Activated T-cell treated with anti-CD3 and anti-CD28 coated beads for 1 hour (primary cell): ENCODE data around the gene ITLN1.
"Not testable (repeated sequence)": the region's sequence is repeated elsewhere in the genome, so short reads cannot be mapped to it uniquely, and the experiment has no call there.

Experiments used
- DNase-seq: peaks from one replicate; pipeline ENCODE4 v3.0.0-alpha.2; 2020; ENCODE audit warnings: low read depth

Gene ITLN1

DNA sequence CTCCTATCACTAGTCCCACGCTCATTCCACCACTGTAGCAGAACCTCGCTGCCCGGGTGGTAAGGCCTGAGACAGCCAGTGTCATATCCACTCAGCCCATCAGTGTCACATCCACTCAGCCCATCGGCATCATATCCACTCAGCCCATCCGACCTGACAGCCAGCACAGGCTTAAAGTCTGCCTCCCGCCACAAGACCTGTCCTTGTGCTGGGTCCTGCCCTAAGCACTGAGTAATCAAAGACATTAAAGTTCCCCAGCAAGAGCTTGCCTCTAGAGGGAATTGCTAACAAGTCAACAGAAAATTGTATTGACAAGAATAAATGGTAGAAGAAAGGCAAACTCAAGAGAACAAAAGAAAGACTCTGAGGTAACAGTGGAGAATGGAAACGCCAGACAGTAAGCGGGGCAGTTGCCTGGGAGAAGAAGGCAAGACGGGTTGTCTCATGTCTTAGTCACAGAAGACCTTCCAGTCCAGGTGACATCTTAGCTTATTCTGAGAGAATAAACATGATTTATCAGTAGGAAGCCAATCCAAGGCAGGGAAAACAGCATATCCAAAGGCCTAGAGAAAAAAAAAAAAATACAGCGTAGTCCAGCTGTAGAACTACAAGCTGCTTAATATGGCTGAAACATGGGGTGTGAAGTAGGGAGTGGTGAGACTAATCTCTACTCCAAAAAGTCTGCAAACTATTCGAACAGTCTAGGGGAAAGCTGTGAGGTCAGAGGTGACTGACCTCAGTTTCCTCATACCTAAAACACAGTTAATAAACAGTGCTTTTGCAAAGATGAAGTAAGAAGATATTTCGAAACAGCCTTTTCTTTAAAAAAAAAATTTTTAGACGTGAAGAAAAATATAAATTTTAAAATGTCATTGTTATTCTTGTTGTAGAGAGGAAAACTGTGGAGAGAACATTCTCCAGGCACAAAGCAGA is 1.1 kb downstream of the ITLN1 start:
- DNase-seq, result no peak

DNA sequence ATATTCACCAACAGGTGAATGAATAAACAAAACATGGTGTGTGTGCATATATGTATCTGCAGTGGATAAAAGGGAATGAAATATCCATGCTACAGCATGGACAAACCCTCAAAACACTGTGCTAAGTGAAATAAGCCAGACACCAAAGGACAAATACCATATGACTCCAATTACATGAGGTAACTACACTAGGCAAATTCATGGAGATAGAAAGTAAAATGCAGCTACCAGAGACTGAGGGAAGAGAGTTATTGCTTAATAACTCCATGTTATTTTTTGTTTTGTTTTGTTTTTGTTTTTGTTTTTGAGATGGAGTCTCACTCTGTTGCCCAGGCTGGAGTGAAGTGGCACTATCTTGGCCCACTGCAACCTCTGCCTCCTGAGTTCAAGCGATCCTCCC is 2.4 kb downstream of the ITLN1 start:
- no peak for DNase-seq

GRCh38 chr1:160881264-160881663 is 3.7 kb downstream of the ITLN1 start:
- DNase-seq, result not testable (repeated sequence)

DNA sequence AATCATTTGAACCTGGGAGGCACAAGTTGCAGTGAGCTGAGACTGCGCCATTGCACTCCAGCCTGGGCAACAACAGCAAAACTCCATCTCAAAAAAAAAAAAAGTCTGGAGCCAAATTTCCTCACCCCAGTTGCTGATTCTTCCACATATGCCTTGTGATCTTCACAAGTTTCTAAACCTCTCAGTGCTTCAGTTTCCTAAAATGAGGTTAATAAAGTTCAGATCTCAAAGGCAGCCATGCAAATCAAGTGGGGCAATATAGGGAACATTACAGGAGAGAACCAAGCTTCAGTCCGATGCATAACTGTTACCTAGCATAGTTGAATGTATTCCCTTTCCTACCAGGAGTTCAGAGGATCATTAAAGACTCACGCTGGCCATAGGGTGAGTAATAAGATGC is 4.8 kb downstream of the ITLN1 start:
- no peak for DNase-seq

- no peak for DNase-seq
Measured at GRCh38 chr1:160879056-160879455, 5.9 kb downstream of the ITLN1 start.

DNA sequence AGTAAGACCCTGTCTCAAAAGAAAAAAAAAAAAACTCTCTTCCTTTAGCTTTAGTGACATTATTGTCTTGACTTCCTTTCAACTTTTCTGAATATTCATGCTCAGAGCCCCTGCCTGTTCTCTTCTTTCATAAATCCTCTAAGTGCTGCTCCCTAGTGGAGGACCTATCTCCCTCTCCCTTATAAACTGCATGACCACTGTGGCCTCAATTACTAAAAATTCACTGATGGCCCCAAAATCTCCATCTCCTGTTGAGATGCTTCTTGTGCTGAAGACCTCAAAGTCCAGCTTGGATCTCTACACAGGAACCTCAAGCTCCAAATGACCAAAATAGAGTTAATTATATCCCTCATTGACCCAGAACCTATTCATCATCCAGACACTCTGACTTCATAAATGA is 7.8 kb downstream of the ITLN1 start:
- no peak for DNase-seq

GRCh38 chr1:160876311-160876710 is 8.7 kb downstream of the ITLN1 start:
- DNase-seq, result no peak

DNA sequence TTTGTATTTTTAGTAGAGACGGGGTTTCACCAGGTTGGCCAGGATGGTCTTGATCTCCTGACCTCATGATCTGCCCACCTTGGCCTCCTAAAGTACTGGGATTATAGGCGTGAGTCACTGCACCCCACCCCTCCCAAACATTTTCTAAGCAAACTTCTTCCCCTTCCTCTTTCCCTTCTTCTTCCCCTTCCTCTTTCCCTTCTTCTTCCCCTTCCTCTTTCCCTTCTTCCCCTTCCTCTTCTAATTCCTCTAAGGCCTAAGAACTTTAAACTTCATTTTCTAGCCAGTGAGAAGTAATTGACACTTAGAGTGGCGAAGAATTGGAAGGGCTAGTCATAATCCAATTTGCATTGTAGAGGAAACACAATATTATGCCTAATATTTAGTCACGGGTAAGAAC is 9.4 kb downstream of the ITLN1 start:
- DNase-seq, result not testable (repeated sequence)

DNA sequence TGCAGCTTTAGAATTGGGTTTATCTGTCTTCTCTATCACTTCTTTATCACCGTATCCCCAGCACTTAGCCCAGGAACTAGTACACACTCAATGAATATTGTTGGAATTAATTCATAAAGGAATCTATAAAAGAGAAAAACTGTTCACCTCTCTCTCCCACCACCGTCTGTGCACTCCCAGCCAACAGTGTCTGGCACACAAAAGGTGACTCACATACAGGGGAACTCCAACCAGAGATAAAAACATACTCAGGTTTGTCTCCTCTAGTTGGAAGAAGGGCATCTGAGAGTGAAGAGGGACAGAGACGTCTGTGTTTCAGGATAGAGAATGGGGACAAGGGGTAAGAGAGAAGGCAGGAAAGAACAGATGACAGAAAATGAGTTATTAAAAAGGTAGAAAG is 10.0 kb downstream of the ITLN1 start:
- no peak for DNase-seq

DNA sequence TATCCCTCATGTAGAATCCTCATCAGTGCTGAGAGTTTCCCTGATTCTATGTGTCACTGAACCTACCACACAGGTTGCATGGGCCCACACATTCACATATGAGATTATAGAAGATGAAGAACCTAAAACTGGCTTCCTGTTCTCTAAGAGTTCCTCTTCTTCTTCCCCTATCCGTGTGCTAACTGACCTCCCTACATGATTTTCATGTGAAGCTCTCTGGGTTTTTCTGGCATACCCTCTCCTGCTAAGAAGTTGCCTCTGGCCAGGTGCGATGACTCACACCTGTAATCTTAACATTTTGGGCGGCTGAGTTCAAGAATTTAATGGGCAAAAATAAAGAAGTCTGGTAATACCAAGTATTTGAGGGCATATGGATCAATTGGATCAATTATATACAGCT is 16.8 kb downstream of the ITLN1 start:
- no peak for DNase-seq

- DNase-seq, result not testable (repeated sequence)
Measured at GRCh38 chr1:160867651-160868050, 17.3 kb downstream of the ITLN1 start.

DNA sequence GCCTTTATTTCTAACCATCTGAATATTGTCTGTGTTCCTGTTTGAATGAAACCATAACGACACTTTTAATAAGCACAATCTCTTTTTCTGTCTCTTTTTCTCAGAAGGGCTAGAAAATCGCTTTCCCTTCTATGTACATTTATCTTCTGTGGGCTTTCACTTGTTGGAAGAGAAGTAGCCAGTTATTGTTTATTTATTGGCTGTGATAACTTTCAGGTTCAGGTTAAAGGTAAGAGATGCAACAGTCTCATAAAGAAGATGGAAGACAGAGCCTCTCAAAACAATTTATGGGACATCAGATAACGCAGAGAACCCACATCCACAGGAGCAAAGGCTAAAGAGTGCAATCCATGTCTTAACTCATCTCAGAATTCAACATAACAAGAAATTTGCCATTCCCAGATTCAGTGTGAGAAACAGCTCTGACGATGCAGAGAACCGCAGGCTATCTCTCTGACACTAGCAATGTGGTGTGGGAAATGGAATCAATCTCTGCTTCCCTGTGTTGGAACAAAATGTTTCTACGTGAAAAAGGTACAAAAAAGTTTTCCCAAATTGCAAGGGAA is 18.2 kb downstream of the ITLN1 start:
- DNase-seq, result no peak

DNA sequence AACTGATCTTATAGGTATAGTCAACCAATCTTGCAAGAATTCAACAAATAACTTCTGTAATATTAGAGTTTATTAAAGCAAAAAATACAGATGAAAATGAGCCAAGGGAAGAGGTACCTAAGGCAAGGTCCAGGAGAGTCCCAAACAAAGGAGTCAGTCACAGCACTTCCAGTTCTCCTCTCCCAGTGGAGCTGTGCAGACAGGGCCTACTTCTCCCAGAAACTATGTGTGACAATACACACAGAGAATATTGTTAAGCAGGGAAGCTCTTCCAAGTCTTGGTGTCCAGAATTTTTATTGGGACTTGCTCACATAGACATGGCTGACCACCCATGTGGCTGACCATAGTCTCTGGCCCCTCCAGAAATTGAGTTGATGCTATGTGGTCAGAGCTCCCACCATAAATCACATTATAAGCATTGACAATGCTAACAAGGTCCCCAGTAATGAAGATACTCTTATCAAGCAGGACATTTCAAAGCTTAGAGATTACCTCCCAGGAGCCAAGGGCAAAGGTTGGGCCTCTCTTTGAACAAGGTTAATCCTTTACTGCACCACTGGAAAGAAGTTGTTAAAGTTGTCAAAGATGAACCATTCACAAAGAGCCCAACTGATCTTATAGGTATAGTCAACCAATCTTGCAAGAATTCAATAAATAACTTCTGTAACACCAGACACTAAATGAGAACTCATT is 18.8 kb downstream of the ITLN1 start:
- no peak for DNase-seq

DNA sequence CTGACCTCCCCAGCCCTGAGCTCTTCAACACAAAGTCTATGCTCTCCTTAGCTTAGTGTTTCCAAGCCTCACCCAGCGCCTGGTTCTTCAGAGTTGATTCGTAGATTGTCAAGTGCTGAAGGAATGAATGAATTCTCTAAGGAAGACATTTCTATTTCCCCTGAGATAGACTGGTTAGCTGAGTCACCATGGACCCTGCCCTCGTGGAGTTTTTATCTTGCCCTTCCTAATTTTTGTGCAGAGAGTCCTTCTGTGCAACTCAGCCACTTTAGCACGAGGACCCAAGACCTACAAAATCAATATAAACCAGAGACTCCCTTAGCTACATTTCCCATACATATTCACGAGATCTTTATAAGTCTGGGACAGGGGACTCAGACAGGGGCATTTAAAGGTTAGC is 19.6 kb downstream of the ITLN1 start:
- no peak for DNase-seq

DNA sequence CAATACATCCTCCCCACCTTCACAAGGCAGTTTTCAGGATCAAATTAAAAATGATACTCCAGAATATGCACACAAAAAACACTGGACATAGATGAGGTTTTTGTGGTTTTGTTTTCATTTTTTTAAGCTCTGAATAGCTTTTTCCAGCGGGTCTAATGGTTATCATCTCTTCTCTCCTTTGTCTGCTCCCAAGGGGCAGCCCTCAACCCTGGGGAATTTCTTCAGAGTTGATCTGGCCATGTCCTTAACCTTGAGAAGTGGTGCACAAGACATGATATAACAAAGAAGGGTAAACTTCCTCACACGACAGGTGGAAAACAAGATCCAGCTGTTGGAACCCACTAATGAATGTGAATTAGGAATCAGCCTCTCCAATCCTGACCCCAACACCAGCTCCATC is 20.8 kb downstream of the ITLN1 start:
- no peak for DNase-seq

GRCh38 chr1:160863774-160864131 is 21.2 kb downstream of the ITLN1 start:
- DNase-seq, result no peak

- DNase-seq, result no peak
Measured at GRCh38 chr1:160863061-160863773, 21.8 kb downstream of the ITLN1 start.

DNA sequence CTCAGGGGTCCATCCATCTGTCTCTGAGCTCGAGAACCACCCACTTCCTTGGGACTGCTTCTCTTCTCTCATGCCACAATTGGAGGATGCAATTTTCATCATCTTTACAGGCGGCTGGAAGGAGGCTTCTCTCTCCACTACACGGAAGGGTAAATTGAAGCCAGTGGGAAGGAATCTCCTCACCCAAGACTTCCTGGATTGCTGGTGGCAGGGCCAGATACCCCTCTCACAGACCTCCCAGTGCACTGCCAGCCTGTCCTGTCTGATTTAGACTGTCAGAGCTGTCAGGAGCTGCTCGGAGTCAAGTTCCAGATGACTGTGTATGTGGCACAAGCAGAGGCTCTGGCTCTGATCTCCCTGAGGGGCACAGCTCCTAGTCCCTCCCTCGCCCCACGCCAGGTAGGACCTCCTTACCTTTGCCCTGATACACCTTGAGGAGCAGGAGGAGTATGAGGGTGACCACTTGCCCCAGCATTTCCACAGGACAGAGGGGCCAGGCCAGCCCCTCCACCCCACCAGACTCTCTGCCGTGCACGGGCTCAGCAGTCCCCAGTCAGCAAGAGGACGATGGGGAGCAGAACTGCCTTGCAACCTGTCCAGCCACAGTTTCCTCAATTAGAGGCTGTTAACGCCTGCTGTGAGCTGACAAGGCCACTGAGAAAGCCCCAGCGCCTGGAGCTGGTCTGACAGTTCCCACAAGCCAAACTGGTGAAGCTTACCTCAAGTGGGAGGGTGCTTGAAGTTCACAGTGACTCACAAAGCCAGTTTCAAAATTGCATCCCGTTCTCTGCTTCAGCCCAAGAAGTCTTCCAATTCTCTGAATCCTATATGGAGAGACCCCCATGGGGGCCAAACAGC is 22.5 kb downstream of the ITLN1 start, which contains the start of gene CD244:
CD244 (minus strand) TSS at position 685 of the 858 bp plus-strand sequence; CDS start at position 475, 210 bp downstream.
- no peak for DNase-seq

- DNase-seq, result no peak
Measured at GRCh38 chr1:160860840-160861505, 24.0 kb downstream of the ITLN1 start.

- no peak for DNase-seq
Measured at GRCh38 chr1:160859166-160859565, 25.8 kb downstream of the ITLN1 start.

DNA sequence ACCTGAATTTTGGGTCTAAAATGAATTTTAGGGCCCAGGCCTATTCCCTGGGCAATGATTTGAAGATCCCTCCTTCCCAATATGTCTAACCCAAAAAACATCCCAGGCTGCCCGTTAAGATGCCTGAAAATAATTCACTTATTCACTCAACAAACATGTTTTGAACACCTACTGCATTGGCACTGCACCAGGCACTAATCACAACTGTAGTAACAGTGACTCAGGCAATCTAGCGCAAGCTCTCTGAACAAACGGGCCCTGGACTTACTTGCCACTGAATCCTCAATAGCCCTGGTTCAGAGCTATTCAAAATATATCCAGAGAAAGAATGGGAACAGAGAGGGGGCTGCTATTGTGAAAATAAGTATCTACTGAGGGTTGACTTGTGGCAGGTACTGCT is 26.5 kb downstream of the ITLN1 start:
- DNase-seq, result no peak
